Measurements from ENCODE around the gene LASP1NB.

Gene LASP1NB

DNA sequence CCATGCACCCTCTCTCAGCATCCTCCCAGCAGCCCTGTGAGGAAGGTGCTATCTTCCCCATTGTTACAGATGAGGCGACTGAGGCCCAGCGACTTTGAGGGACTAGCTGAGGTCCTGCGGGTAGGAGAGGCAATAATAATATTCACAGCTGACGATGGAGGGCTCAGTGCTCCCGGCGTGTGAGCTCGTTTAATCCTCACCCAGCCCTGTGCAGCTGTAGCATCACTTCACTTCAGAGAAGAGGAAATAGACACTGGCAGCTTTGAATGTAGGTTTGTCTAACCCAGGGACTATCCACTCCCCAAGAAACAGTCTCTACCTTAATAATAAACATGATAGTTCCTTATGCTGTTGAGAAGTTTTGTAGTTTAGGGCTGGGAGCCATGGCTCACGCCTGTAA is 34.0 kb upstream of the LASP1NB start:
- Histone ChIP-seq H3K27me3 (ENCODE audit: insufficient read depth, poor library complexity, severe bottlenecking) (no peaks in the 10 kb centered on the region), H3K4me3 (replicated peaks; ENCODE audit: insufficient read depth, low read length) (no peak overlapping the region), H3K27ac (replicated peaks) (no peak overlapping the region; the same call in none of the 2 replicates)
- DNase-seq (ENCODE audit: low read depth in 1 of 2, low spot score in 1 of 2) = no peak
- TF ChIP-seq, protein P1, sequence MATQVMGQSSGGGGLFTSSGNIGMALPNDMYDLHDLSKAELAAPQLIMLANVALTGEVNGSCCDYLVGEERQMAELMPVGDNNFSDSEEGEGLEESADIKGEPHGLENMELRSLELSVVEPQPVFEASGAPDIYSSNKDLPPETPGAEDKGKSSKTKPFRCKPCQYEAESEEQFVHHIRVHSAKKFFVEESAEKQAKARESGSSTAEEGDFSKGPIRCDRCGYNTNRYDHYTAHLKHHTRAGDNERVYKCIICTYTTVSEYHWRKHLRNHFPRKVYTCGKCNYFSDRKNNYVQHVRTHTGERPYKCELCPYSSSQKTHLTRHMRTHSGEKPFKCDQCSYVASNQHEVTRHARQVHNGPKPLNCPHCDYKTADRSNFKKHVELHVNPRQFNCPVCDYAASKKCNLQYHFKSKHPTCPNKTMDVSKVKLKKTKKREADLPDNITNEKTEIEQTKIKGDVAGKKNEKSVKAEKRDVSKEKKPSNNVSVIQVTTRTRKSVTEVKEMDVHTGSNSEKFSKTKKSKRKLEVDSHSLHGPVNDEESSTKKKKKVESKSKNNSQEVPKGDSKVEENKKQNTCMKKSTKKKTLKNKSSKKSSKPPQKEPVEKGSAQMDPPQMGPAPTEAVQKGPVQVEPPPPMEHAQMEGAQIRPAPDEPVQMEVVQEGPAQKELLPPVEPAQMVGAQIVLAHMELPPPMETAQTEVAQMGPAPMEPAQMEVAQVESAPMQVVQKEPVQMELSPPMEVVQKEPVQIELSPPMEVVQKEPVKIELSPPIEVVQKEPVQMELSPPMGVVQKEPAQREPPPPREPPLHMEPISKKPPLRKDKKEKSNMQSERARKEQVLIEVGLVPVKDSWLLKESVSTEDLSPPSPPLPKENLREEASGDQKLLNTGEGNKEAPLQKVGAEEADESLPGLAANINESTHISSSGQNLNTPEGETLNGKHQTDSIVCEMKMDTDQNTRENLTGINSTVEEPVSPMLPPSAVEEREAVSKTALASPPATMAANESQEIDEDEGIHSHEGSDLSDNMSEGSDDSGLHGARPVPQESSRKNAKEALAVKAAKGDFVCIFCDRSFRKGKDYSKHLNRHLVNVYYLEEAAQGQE (IDR thresholded peaks at IDR 0.05; ENCODE audit: insufficient replicate concordance, low read depth) = no peak
- TF ChIP-seq, protein P2, sequence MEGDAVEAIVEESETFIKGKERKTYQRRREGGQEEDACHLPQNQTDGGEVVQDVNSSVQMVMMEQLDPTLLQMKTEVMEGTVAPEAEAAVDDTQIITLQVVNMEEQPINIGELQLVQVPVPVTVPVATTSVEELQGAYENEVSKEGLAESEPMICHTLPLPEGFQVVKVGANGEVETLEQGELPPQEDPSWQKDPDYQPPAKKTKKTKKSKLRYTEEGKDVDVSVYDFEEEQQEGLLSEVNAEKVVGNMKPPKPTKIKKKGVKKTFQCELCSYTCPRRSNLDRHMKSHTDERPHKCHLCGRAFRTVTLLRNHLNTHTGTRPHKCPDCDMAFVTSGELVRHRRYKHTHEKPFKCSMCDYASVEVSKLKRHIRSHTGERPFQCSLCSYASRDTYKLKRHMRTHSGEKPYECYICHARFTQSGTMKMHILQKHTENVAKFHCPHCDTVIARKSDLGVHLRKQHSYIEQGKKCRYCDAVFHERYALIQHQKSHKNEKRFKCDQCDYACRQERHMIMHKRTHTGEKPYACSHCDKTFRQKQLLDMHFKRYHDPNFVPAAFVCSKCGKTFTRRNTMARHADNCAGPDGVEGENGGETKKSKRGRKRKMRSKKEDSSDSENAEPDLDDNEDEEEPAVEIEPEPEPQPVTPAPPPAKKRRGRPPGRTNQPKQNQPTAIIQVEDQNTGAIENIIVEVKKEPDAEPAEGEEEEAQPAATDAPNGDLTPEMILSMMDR (IDR thresholded peaks at IDR 0.05; ENCODE audit: insufficient read depth, low read length) = no peak

DNA sequence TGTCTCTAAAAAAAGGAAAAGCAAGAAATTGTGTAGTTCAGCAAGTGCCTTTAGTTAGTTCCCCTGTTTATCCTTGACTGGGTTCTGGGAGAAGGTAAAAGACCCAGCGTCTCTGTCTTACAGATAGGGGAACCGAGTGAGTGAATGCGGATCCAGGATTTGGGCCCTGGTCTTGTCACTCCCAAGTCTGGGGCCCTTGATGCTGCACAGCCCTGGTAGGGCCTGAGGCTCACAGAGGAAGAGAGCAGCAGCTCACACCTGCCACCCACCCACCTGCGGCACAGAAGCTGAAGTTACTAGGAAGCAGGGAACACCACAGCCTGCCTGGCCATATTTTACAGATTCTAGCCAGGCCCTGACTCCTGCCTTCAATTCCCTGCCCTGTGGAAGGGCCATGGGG is 33.3 kb upstream of the LASP1NB start:
- Histone ChIP-seq H3K4me3 (replicated peaks; ENCODE audit: insufficient read depth, low read length) (no peak overlapping the region), H3K27me3 (ENCODE audit: insufficient read depth, poor library complexity, severe bottlenecking) (no peaks in the 10 kb centered on the region), H3K27ac (replicated peaks) (peak overlapping the region; percentile 69)
- TF ChIP-seq, protein P1 (IDR thresholded peaks at IDR 0.05; ENCODE audit: insufficient replicate concordance, low read depth) = no peak
- TF ChIP-seq, protein P2 (IDR thresholded peaks at IDR 0.05; ENCODE audit: insufficient read depth, low read length) = no peak
- TF ChIP-seq SPI1 (IDR thresholded peaks at IDR 0.05; ENCODE audit: borderline replicate concordance, low read depth) (no peak), POLR2AphosphoS5 (IDR thresholded peaks at IDR 0.05; ENCODE audit: low read depth) (no peak), GABPA (IDR thresholded peaks at IDR 0.05; ENCODE audit: low read depth) (no peak)
- DNase-seq (ENCODE audit: low read depth in 1 of 2, low spot score in 1 of 2) = no peak

DNA sequence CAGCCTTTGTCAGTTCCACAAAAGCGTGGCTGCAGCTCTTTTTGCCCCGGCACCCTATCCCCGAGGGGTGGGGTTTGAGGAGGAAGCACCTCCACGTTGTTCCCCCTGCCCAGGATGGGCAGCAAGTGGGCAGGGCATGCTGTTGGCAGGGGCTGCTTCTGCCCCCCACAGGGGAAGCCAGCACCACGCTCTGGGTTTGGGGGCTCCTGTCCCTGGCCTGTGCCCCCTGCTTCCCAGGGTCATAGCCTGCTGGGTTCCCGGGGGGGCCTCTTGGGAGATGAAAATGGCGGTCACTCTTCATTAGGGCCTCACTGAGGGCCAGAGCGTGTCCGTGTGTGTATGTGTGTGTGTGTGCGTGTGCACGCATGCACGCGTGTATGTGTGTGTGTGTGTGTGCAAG is 32.8 kb upstream of the LASP1NB start:
- TF ChIP-seq POLR2AphosphoS5 (IDR thresholded peaks at IDR 0.05; ENCODE audit: low read depth) (no peak), SPI1 (IDR thresholded peaks at IDR 0.05; ENCODE audit: borderline replicate concordance, low read depth) (no peak), GABPA (IDR thresholded peaks at IDR 0.05; ENCODE audit: low read depth) (no peak)
- TF ChIP-seq, protein P1 (IDR thresholded peaks at IDR 0.05; ENCODE audit: insufficient replicate concordance, low read depth) = no peak
- TF ChIP-seq, protein P2 (IDR thresholded peaks at IDR 0.05; ENCODE audit: insufficient read depth, low read length) = no peak
- H3K27ac ChIP-seq (replicated peaks) = peak overlapping the region; percentile 69
- no peaks in the 10 kb centered on the region for H3K27me3 ChIP-seq (ENCODE audit: insufficient read depth, poor library complexity, severe bottlenecking)
- no peak overlapping the region for H3K4me3 ChIP-seq (replicated peaks; ENCODE audit: insufficient read depth, low read length)
- DNase-seq (ENCODE audit: low read depth in 1 of 2, low spot score in 1 of 2) = no peak

Data from HL-60 (cell line).